ENCODE results near the gene MRPL20.
"Not testable (repeated sequence)": the region's sequence is repeated elsewhere in the genome, so short reads cannot be mapped to it uniquely, and the experiment has no call there.

MRPL20 gene

GRCh38 chr1:1415751-1416150 is 8.7 kb upstream of the MRPL20 start:
- no peaks in the 10 kb centered on the region for H4K20me1 ChIP-seq (ENCODE audit: control insufficient read depth, insufficient read depth, low read depth, low read length)
- H3K27ac ChIP-seq (ENCODE audit: low read depth, low read length), result no peak overlapping the region
- no peaks in the 10 kb centered on the region for H3K9me3 ChIP-seq (ENCODE audit: control insufficient read depth, insufficient read depth, low read length)
- TF ChIP-seq, protein P1, sequence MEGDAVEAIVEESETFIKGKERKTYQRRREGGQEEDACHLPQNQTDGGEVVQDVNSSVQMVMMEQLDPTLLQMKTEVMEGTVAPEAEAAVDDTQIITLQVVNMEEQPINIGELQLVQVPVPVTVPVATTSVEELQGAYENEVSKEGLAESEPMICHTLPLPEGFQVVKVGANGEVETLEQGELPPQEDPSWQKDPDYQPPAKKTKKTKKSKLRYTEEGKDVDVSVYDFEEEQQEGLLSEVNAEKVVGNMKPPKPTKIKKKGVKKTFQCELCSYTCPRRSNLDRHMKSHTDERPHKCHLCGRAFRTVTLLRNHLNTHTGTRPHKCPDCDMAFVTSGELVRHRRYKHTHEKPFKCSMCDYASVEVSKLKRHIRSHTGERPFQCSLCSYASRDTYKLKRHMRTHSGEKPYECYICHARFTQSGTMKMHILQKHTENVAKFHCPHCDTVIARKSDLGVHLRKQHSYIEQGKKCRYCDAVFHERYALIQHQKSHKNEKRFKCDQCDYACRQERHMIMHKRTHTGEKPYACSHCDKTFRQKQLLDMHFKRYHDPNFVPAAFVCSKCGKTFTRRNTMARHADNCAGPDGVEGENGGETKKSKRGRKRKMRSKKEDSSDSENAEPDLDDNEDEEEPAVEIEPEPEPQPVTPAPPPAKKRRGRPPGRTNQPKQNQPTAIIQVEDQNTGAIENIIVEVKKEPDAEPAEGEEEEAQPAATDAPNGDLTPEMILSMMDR (IDR thresholded peaks at IDR 0.05; ENCODE audit: low read depth, low read length, poor library complexity, severe bottlenecking), result no peak
- TF ChIP-seq EZH2phosphoT487 (IDR thresholded peaks at IDR 0.05; ENCODE audit: borderline replicate concordance, low read length), result no peak
- H3F3A ChIP-seq (ENCODE audit: control insufficient read depth, insufficient read depth), result no peaks in the 10 kb centered on the region
- no peak overlapping the region for H3K4me2 ChIP-seq (ENCODE audit: low read length)
- no peaks in the 10 kb centered on the region for H3K27me3 ChIP-seq (ENCODE audit: control insufficient read depth, low read length)
- no peaks in the 10 kb centered on the region for H3K79me2 ChIP-seq (ENCODE audit: control insufficient read depth, low read length)
- H3K4me1 ChIP-seq (ENCODE audit: control insufficient read depth, low read length), result no peaks in the 10 kb centered on the region
- H3K4me3 ChIP-seq (ENCODE audit: low read length), result no peak overlapping the region
- H3K36me3 ChIP-seq (ENCODE audit: control insufficient read depth, low read length), result no peaks in the 10 kb centered on the region
- no peaks in the 10 kb centered on the region for H3K9me2 ChIP-seq (replicated peaks; ENCODE audit: control insufficient read depth, low read length)

DNA sequence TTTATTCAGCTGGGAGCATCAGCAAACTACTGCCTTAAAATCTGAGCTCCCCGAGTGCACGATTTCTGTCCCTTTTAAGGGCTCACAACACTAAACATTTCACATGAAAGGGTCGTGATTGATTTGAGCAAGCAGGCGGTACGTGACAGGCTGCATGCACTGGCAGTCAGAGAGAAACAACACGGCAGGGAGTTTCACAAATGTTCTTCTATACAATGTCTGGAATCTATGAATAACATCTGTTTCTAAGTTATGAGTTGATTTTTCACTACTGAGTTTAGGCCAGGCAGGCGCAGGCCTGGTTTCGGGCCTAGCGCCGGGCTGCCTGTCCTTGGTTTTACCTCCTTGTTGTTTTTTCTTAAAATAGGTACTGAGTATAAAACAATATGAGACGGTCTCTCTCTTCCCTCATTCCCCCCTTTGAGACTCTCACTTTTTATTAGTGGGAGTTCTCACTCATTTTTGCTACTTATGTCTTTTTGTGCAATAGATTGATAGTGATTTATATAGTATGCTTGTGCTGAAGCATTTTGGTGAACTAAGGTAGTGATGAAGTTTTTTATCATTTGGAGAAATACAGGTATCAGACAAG is 5.3 kb upstream of the MRPL20 start:
- not testable (repeated sequence) for H3K4me1 ChIP-seq (ENCODE audit: control insufficient read depth, low read length); H4K20me1 ChIP-seq (ENCODE audit: control insufficient read depth, insufficient read depth, low read depth, low read length); H3K27ac ChIP-seq (ENCODE audit: low read depth, low read length); H3K27me3 ChIP-seq (ENCODE audit: control insufficient read depth, low read length); H3F3A ChIP-seq (ENCODE audit: control insufficient read depth, insufficient read depth); H3K9me2 ChIP-seq (replicated peaks; ENCODE audit: control insufficient read depth, low read length); H3K4me3 ChIP-seq (ENCODE audit: low read length); H3K4me2 ChIP-seq (ENCODE audit: low read length); H3K9me3 ChIP-seq (ENCODE audit: control insufficient read depth, insufficient read depth, low read length)
- Histone ChIP-seq H3K36me3 (ENCODE audit: control insufficient read depth, low read length) (peaks cover 22% of the 10 kb centered on the region), H3K79me2 (ENCODE audit: control insufficient read depth, low read length) (peaks cover 24% of the 10 kb centered on the region)

- Histone ChIP-seq H3K79me2 (ENCODE audit: control insufficient read depth, low read length) (peaks cover 31% of the 10 kb centered on the region), H3F3A (ENCODE audit: control insufficient read depth, insufficient read depth) (peaks cover 3% of the 10 kb centered on the region), H3K4me3 (ENCODE audit: low read length) (no peak overlapping the region), H3K9me2 (replicated peaks; ENCODE audit: control insufficient read depth, low read length) (no peaks in the 10 kb centered on the region), H3K4me1 (ENCODE audit: control insufficient read depth, low read length) (peaks cover 8% of the 10 kb centered on the region), H4K20me1 (ENCODE audit: control insufficient read depth, insufficient read depth, low read depth, low read length) (peaks cover 5% of the 10 kb centered on the region; the same call in 1 of the 2 replicates), H3K27ac (ENCODE audit: low read depth, low read length) (no peak overlapping the region), H3K4me2 (ENCODE audit: low read length) (no peak overlapping the region), H3K36me3 (ENCODE audit: control insufficient read depth, low read length) (peaks cover 26% of the 10 kb centered on the region), H3K9me3 (ENCODE audit: control insufficient read depth, insufficient read depth, low read length) (no peaks in the 10 kb centered on the region), H3K27me3 (ENCODE audit: control insufficient read depth, low read length) (no peaks in the 10 kb centered on the region)
- TF ChIP-seq EZH2phosphoT487 (IDR thresholded peaks at IDR 0.05; ENCODE audit: borderline replicate concordance, low read length), result no peak
- TF ChIP-seq, protein P1 (IDR thresholded peaks at IDR 0.05; ENCODE audit: low read depth, low read length, poor library complexity, severe bottlenecking), result no peak
Observed at GRCh38 chr1:1411626-1412025, 4.5 kb upstream of the MRPL20 start.

DNA sequence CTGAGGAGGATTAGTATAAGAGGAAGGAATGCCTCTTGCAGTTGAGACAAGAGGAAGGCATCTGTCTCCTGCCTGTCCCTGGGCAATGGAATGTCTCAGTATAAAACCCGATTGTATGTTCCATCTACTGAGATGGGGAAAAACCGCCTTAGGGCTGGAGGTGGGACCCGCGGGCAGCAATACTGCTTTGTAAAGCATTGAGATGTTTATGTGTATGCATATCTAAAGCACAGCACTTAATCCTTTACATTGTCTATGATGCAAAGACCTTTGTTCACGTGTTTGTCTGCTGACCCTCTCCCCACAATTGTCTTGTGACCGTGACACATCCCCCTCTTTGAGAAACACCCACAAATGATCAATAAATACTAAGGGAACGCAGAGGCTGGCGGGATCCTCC is 3.1 kb upstream of the MRPL20 start:
- Histone ChIP-seq H3K4me1 (ENCODE audit: control insufficient read depth, low read length) (peaks cover 17% of the 10 kb centered on the region), H3K36me3 (ENCODE audit: control insufficient read depth, low read length) (peaks cover 40% of the 10 kb centered on the region), H3K79me2 (ENCODE audit: control insufficient read depth, low read length) (peaks cover 45% of the 10 kb centered on the region)
- H4K20me1 ChIP-seq (ENCODE audit: control insufficient read depth, insufficient read depth, low read depth, low read length); H3K27ac ChIP-seq (ENCODE audit: low read depth, low read length); H3K9me3 ChIP-seq (ENCODE audit: control insufficient read depth, insufficient read depth, low read length); H3K4me3 ChIP-seq (ENCODE audit: low read length); H3K27me3 ChIP-seq (ENCODE audit: control insufficient read depth, low read length); H3K9me2 ChIP-seq (replicated peaks; ENCODE audit: control insufficient read depth, low read length); H3K4me2 ChIP-seq (ENCODE audit: low read length); H3F3A ChIP-seq (ENCODE audit: control insufficient read depth, insufficient read depth): not testable (repeated sequence)
